ENCODE measurements around the gene PSMB11.

DNA sequence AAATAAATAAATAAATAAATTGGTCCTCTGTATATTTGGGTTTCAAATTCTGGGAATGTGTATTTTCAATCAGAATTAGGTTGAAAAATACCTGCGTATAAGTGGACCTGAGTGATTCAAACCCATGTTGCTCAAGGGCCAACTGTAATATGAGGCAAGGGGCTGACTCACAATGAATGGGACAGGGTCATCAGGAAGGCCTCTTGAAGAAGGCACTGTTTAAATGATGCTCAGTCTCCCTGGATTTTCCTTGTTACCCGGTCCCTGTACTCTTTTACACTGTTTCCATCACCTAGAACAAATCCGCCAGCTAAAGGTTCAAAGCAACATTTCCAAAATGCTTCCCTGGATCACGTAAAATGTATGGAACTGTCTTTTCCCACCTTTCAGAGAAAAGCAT, 11.1 kb upstream of the PSMB11 start:
- TF ChIP-seq CTCF (IDR thresholded peaks at IDR 0.05; ENCODE audit: poor library complexity): no peak
- no peak for TF ChIP-seq EZH2 (IDR thresholded peaks at IDR 0.05; ENCODE audit: borderline replicate concordance)
- TF ChIP-seq EZH2phosphoT487 (IDR thresholded peaks at IDR 0.05; ENCODE audit: low read depth, severe bottlenecking, unreplicated experiment): no peak

Measured in hepatocyte (in vitro differentiated cells).